GM10266 (cell line): ENCODE measurements around the gene MICAL3.

Experiments
- DNase-seq: peaks from one replicate; pipeline ENCODE4 v3.0.0; 2012; ENCODE audit errors: extremely low spot score
- TF ChIP-seq, protein P1 (sequence below): IDR thresholded peaks from 2 replicates; pipeline ENCODE4 v1.5.1; 2012; ENCODE audit warnings: mild to moderate bottlenecking, low read depth; ENCODE audit not compliant: control insufficient read depth, insufficient read depth; ENCODE audit errors: missing control alignments

MICAL3 gene

DNA sequence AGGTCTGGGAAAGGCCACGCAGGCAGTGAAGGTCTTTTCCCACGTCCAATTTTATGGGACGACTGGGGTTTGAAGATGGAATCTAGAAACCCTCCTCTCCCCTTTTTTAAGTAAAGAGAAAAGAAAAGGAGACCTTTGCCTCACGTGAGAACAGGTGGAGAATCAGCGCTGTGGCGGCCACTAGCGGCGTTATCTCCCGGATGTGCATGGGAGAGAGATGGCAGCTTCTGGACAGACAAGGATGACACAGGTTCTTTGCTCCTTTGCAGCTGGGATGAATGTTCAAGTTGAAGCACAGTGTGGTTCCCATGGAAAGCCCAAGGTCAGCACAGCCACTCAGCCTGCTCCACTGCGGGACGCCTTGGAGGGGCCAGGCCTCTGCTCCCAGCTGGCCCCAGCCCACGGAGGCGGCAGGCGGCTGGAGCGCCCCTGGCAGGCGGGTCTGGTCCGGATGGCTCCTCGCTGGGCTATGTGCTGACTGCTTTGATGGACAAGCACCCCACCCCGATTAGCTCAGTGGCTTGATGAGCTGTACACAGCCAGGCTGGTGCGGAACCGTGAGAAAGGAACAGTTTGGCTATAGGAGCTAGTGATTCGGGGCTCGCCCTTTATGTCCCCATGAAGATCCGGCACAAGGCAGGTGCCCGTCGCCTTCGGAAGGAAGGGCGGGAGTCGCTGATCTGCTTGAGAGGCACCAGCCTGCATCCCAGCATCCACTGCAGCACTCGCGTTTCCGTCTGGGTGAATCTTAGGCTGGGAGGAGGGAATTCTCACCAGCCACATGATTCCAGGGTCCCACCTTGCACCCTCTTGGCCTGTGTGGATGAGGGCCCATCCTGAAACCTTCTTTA is 235.6 kb downstream of the MICAL3 start:
- TF ChIP-seq, protein P1, sequence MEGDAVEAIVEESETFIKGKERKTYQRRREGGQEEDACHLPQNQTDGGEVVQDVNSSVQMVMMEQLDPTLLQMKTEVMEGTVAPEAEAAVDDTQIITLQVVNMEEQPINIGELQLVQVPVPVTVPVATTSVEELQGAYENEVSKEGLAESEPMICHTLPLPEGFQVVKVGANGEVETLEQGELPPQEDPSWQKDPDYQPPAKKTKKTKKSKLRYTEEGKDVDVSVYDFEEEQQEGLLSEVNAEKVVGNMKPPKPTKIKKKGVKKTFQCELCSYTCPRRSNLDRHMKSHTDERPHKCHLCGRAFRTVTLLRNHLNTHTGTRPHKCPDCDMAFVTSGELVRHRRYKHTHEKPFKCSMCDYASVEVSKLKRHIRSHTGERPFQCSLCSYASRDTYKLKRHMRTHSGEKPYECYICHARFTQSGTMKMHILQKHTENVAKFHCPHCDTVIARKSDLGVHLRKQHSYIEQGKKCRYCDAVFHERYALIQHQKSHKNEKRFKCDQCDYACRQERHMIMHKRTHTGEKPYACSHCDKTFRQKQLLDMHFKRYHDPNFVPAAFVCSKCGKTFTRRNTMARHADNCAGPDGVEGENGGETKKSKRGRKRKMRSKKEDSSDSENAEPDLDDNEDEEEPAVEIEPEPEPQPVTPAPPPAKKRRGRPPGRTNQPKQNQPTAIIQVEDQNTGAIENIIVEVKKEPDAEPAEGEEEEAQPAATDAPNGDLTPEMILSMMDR: no peak
- DNase-seq: no peak

DNA sequence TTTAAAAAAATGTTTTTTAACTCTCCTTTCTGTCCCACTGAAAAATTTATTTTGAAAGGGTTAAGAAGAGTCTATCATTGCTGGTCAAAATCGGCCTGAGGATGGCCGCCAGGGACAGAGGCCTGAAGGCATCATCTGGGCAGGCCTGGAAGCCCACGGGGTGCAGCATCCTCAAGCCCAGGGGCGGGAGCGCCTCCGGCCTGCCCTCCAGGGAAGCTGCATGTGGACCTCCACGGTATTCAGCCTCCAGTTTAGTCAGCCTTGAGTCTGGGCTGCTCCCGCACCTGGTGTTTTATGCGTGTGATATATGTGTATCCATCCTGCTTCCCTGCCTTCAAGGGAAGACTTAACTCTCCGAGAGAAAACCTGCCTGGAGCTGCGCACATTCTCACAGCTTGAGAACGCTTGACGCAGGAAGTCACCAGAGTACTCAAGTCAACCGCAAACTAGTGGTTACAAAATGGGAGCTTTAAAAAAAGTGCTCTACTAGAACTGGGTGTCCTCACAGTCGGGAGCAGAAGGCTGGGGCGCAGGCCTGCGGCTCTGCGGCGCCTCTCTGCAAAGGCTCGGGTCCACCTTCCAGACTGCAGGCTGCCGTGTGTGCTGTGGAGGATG is 236.5 kb downstream of the MICAL3 start:
- TF ChIP-seq, protein P1: no peak
- DNase-seq: no peak

DNA sequence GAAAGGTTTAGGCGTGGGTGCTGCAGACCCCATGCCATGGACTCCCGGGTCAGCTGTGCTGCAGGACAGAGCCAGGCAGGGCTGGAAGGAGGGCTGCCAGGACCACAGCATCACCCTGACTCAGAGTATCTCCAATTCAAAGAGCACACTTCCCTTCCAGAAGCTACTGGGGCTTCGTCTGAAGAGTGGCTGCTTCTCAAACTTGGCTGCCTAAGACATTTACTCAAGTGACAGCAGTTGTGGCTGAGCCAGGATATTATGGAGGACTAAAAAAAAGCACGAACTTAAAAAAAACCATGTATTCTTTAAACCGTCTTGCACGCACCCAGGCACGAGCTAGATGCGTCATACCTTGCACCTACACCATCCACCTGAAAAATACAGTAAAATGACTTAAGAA is 237.1 kb downstream of the MICAL3 start:
- DNase-seq: no peak
- TF ChIP-seq, protein P1: no peak

DNA sequence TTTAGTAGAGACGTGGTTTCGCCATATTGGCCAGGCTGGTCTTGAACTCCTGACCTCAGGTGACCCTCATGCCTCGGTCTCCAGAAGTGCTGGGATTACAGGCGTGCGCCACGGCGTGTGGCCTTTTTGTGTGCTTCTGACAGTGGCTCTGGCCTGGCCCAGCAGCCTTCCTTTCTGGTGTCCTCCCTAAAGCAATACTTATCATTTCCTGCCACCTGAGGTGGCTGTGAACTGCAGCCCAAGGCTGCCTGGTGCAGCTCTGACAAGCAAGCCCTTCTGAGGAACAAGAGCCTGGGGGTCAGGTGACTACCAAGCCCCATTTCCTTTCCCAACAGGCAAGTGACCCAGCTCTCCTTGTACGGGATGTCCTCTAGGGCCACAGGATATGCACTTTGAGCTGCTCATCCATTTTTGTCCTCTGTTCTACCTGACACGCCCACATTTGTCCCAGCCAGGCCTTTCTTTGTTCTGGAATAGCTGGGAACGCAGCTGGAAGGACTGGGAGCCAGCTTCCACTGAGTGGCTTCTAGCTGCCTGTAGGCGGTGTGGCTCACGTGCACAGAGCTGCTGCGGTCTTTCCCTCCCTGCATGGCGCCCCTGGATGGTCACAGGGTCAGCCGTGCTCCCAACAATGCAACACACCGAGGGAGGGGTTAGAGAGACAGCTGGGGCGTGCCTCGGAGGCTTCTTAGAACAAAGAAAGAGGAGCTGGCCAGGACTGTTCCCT is 237.8 kb downstream of the MICAL3 start:
- DNase-seq: no peak

DNA sequence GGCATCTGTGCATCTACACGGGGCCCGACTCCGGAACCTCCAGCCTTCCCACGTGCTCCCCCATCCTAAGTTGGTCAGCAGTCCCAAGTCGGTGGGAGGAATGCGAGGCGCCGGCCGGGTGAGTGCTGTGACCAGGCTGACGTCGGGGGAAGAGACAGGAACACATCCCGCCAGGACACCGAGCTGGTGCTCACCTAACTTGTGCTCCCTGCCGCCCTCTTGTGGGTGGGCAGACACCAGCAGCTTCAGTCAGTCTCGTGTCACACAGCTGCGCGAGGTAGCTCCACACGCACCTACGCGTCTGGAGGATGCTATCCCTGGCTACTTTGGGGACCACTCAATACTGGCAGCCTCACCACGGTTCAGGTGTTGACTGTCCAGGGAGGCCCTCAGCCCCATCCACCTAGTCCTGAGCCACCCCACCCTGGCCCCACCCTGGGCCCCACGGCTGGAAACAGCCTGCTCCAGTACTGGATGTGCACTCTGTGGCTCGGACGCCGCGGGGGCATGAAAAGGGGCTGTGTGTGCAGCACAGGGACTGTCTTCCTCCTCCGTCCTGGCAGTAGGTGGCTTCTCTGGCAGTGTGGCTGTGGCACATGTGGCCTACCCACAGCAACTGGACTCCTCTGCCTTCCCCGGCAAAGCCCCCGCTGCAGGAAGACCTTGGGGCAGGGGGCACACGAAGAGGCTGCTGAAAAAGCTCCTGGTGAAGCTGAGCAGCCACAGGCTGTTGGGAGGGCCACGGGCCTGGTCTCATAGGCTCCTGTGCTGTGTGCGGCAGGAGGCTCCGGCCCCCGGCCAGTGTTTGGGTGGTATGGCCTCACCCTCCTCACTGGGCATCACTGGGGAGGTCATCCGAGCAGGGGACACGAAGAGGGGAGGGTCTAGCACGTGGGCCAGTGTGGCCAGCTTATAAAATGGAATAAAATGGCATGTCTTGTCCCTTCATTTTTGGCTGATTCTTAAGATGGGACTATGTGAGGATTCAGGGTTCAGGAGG is 238.9 kb downstream of the MICAL3 start:
- peak; percentile 65 for DNase-seq
- TF ChIP-seq, protein P1: peak; percentile 70

More for the DNA sequence above, 237.8 kb downstream of the MICAL3 start:
- TF ChIP-seq, protein P1: no peak

DNA sequence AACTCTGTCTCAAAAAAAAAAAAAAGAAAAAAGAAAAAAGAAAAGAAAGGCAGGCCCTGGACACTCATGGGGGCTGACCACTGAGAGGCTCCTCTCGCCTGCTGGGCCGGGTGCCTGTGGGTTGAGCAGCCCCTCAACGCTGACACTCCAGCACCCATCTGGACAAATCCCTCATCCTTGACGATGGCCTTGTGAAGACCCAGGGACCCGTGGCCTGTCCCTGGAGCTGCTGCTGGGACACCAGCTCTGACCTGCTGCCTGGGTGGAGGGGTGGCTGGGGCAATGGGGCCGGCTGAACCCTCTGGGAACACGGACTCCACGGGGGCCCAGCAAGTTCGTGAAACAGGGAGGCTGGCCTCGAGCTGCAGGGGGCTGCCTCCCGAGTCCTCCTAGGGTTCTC is 239.6 kb downstream of the MICAL3 start:
- TF ChIP-seq, protein P1: no peak
- no peak for DNase-seq
